ENCODE results near the gene CHCHD6. TPM values are rescaled to one million over a fixed set of nuclear protein-coding genes. Genes with fewer than 3 reads are reported as not detected.

Gene CHCHD6
- total RNA-seq, 1 experiment from 2014 or later = 40.9 TPM

DNA sequence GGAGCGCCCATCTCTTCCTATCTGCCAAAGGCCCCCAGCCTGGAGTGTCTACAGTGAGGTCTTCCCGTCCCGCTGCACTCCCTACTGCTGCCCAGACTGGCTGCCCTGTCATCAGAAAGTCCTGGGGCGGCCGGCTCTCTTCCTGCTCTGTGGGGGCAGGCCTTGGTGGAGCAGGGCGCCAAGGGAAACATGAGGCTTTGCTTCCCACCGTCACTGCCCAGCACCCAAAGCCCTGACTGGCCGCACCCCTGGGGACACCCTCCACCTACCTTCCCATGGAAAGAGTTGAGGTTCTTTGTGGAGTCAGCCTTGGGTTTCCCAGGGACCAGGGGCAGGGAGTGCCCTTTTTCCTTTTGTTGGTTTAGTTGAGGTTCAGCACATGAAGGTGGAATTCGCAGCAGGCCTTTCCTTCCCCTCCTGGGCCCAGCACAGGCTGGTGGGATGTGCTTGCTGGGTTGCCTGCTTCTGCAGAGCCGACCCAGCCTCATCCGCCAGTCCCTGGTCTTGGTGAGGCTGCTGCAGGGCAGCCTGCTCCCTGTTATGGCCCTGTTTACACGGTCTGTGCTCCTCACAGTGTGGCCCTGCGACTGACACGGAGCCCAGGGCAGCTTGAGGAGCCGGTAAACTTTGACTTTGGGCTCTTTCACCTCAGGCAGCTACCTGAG lies 227.0 kb downstream of the CHCHD6 start:
- CTCF ChIA-PET = interaction anchor here (1.0 to 1.2 kb wide), 2 partner anchors 14 to 179 kb away, joined by 3 read pairs; no protein-coding TSS in a partner anchor
- no peak for ATAC-seq

DNA sequence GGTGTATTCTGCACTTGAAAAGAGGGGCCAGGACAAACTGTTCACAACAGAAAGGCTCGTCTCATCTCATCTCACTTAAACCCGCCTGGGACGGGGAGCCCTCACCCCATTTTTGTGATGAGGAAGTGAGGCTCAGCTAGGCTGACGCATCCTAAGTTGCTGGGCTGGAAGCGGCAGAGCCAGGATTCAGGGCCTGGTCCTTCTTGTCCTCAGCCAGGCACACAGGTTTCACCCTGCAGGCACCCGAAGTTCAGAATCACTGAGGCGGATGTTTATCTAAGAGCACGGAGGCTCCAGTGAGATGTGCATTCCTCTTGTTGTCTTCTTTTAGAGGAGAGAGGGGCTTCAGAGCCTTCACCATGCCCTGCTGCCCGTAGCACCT lies 227.8 kb downstream of the CHCHD6 start:
- TF ChIP-seq GTF2I (CRISPR knock-in tag; conservative IDR thresholded peaks at IDR 0.05) (no peak), HMGA2 (CRISPR knock-in tag; IDR thresholded peaks at IDR 0.05) (no peak), IRF2 (CRISPR knock-in tag; IDR thresholded peaks at IDR 0.05; ENCODE audit: borderline replicate concordance, low read depth) (no peak), ZNF219 (CRISPR knock-in tag; IDR thresholded peaks at IDR 0.05; ENCODE audit: borderline replicate concordance) (no peak), TEAD4 (CRISPR knock-in tag; IDR thresholded peaks at IDR 0.05) (no peak), ELF4 (CRISPR knock-in tag; IDR thresholded peaks at IDR 0.05; ENCODE audit: low read depth) (no peak), EMX1 (CRISPR knock-in tag; IDR thresholded peaks at IDR 0.05) (no peak), TP53 (CRISPR knock-in tag; IDR thresholded peaks at IDR 0.05) (no peak), FOXP1 (CRISPR knock-in tag; IDR thresholded peaks at IDR 0.05; ENCODE audit: borderline replicate concordance) (no peak), CREB1 (CRISPR knock-in tag; IDR thresholded peaks at IDR 0.05) (no peak), ETV6 (CRISPR knock-in tag; IDR thresholded peaks at IDR 0.05) (no peak), SP1 (CRISPR knock-in tag; conservative IDR thresholded peaks at IDR 0.05) (no peak), GABPB1 (CRISPR knock-in tag; IDR thresholded peaks at IDR 0.05) (no peak), RELA (CRISPR knock-in tag; IDR thresholded peaks at IDR 0.05; ENCODE audit: borderline replicate concordance) (no peak), PRRX2 (CRISPR knock-in tag; IDR thresholded peaks at IDR 0.05) (no peak)
- TF ChIP-seq, protein P1, sequence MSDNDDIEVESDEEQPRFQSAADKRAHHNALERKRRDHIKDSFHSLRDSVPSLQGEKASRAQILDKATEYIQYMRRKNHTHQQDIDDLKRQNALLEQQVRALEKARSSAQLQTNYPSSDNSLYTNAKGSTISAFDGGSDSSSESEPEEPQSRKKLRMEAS (CRISPR knock-in tag; IDR thresholded peaks at IDR 0.05) = no peak
- TF ChIP-seq, protein P2, sequence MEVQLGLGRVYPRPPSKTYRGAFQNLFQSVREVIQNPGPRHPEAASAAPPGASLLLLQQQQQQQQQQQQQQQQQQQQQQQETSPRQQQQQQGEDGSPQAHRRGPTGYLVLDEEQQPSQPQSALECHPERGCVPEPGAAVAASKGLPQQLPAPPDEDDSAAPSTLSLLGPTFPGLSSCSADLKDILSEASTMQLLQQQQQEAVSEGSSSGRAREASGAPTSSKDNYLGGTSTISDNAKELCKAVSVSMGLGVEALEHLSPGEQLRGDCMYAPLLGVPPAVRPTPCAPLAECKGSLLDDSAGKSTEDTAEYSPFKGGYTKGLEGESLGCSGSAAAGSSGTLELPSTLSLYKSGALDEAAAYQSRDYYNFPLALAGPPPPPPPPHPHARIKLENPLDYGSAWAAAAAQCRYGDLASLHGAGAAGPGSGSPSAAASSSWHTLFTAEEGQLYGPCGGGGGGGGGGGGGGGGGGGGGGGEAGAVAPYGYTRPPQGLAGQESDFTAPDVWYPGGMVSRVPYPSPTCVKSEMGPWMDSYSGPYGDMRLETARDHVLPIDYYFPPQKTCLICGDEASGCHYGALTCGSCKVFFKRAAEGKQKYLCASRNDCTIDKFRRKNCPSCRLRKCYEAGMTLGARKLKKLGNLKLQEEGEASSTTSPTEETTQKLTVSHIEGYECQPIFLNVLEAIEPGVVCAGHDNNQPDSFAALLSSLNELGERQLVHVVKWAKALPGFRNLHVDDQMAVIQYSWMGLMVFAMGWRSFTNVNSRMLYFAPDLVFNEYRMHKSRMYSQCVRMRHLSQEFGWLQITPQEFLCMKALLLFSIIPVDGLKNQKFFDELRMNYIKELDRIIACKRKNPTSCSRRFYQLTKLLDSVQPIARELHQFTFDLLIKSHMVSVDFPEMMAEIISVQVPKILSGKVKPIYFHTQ (CRISPR knock-in tag; IDR thresholded peaks at IDR 0.05) = no peak
- TF ChIP-seq, protein P3, sequence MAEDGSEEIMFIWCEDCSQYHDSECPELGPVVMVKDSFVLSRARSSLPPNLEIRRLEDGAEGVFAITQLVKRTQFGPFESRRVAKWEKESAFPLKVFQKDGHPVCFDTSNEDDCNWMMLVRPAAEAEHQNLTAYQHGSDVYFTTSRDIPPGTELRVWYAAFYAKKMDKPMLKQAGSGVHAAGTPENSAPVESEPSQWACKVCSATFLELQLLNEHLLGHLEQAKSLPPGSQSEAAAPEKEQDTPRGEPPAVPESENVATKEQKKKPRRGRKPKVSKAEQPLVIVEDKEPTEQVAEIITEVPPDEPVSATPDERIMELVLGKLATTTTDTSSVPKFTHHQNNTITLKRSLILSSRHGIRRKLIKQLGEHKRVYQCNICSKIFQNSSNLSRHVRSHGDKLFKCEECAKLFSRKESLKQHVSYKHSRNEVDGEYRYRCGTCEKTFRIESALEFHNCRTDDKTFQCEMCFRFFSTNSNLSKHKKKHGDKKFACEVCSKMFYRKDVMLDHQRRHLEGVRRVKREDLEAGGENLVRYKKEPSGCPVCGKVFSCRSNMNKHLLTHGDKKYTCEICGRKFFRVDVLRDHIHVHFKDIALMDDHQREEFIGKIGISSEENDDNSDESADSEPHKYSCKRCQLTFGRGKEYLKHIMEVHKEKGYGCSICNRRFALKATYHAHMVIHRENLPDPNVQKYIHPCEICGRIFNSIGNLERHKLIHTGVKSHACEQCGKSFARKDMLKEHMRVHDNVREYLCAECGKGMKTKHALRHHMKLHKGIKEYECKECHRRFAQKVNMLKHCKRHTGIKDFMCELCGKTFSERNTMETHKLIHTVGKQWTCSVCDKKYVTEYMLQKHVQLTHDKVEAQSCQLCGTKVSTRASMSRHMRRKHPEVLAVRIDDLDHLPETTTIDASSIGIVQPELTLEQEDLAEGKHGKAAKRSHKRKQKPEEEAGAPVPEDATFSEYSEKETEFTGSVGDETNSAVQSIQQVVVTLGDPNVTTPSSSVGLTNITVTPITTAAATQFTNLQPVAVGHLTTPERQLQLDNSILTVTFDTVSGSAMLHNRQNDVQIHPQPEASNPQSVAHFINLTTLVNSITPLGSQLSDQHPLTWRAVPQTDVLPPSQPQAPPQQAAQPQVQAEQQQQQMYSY (CRISPR knock-in tag; IDR thresholded peaks at IDR 0.05) = no peak
- TF ChIP-seq, protein P4, sequence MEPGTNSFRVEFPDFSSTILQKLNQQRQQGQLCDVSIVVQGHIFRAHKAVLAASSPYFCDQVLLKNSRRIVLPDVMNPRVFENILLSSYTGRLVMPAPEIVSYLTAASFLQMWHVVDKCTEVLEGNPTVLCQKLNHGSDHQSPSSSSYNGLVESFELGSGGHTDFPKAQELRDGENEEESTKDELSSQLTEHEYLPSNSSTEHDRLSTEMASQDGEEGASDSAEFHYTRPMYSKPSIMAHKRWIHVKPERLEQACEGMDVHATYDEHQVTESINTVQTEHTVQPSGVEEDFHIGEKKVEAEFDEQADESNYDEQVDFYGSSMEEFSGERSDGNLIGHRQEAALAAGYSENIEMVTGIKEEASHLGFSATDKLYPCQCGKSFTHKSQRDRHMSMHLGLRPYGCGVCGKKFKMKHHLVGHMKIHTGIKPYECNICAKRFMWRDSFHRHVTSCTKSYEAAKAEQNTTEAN (CRISPR knock-in tag; IDR thresholded peaks at IDR 0.05) = no peak
- no peaks in the 10 kb centered on the region for H3K27me3 Mint-ChIP-seq (ENCODE audit: low read depth)
- DNase-seq (ENCODE audit: low spot score) = no peak
- peaks cover 6% of the 10 kb centered on the region; the same call in 1 of the 2 replicates for H3K4me1 Mint-ChIP-seq
- CTCF ChIA-PET = interaction anchor here (1.0 kb wide), 1 partner anchor 179 kb away, joined by 3 read pairs; no protein-coding TSS in a partner anchor
- POLR2A ChIA-PET = no interaction called here
- no peak overlapping the region for H3K27ac Mint-ChIP-seq
- no peak for ATAC-seq
- no peaks in the 10 kb centered on the region for H3K36me3 Mint-ChIP-seq
- no peak overlapping the region for H3K4me3 Mint-ChIP-seq
- H3K9me3 Mint-ChIP-seq = no peaks in the 10 kb centered on the region

More for the DNA sequence above, 227.0 kb downstream of the CHCHD6 start:
- H3K27ac Mint-ChIP-seq = no peak overlapping the region
- POLR2A ChIA-PET = no interaction called here
- TF ChIP-seq, protein P5, sequence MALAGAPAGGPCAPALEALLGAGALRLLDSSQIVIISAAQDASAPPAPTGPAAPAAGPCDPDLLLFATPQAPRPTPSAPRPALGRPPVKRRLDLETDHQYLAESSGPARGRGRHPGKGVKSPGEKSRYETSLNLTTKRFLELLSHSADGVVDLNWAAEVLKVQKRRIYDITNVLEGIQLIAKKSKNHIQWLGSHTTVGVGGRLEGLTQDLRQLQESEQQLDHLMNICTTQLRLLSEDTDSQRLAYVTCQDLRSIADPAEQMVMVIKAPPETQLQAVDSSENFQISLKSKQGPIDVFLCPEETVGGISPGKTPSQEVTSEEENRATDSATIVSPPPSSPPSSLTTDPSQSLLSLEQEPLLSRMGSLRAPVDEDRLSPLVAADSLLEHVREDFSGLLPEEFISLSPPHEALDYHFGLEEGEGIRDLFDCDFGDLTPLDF (CRISPR knock-in tag; IDR thresholded peaks at IDR 0.05) = no peak
- no peak for TF ChIP-seq SMAD3 (CRISPR knock-in tag; IDR thresholded peaks at IDR 0.05; ENCODE audit: borderline replicate concordance)
- TF ChIP-seq, protein P6, sequence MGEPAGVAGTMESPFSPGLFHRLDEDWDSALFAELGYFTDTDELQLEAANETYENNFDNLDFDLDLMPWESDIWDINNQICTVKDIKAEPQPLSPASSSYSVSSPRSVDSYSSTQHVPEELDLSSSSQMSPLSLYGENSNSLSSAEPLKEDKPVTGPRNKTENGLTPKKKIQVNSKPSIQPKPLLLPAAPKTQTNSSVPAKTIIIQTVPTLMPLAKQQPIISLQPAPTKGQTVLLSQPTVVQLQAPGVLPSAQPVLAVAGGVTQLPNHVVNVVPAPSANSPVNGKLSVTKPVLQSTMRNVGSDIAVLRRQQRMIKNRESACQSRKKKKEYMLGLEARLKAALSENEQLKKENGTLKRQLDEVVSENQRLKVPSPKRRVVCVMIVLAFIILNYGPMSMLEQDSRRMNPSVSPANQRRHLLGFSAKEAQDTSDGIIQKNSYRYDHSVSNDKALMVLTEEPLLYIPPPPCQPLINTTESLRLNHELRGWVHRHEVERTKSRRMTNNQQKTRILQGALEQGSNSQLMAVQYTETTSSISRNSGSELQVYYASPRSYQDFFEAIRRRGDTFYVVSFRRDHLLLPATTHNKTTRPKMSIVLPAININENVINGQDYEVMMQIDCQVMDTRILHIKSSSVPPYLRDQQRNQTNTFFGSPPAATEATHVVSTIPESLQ (CRISPR knock-in tag; IDR thresholded peaks at IDR 0.05) = no peak
- TF ChIP-seq ZNF671 (CRISPR knock-in tag; IDR thresholded peaks at IDR 0.05) = no peak
- no peak for TF ChIP-seq CREB1 (CRISPR knock-in tag; IDR thresholded peaks at IDR 0.05)
- no peak overlapping the region for H3K4me3 Mint-ChIP-seq
- no peak for DNase-seq (ENCODE audit: low spot score)
- H3K4me1 Mint-ChIP-seq = peaks cover 6% of the 10 kb centered on the region; the same call in 1 of the 2 replicates
- no peaks in the 10 kb centered on the region for H3K9me3 Mint-ChIP-seq
- H3K36me3 Mint-ChIP-seq = no peaks in the 10 kb centered on the region
- H3K27me3 Mint-ChIP-seq (ENCODE audit: low read depth) = no peaks in the 10 kb centered on the region

Measured in WTC11 (cell line).